A673 (cell line): ENCODE measurements around the gene TMOD1. TPM values are rescaled to one million over a fixed set of nuclear protein-coding genes. Genes with fewer than 3 reads are reported as not detected.
A peak's percentile ranks its signal among the peaks of the same experiment; 100 is the strongest.

Source experiments
- BruUV-seq: library from RNA; stranded (reverse); fragments of 400-500 nt; replicated peaks from 2 replicates; lab custom pipeline; 2021; lab: Mats Ljungman, UMichigan
- CTCF ChIA-PET: fragments of 300-600 bp; sonication (Branson Sonifier 250); formaldehyde crosslinking; loops from one replicate; lab custom pipeline; 2022; ENCODE audit warnings: antibody characterized with exemption; lab: Charles Lee
- POLR2A ChIA-PET: fragments of 300-600 bp; sonication (Branson Sonifier 250); formaldehyde crosslinking; loops from one replicate; lab custom pipeline; 2022; ENCODE audit warnings: antibody characterized with exemption; ENCODE audit not compliant: low non-redundant PET; lab: Charles Lee
- DNase-seq: peaks from one replicate; pipeline ENCODE4 v3.0.0-alpha.2; 2015; ENCODE audit warnings: low spot score
- H3K27ac ChIP-seq: fragments of 200-600 bp; sonication (generic); 2 replicates; pipeline ENCODE4 v1.5.1; 2016; ENCODE audit warnings: mixed run types, low read depth, mild to moderate bottlenecking, mixed read lengths, antibody characterized with exemption, low read length; ENCODE audit not compliant: poor library complexity, severe bottlenecking
- H3K27me3 ChIP-seq: fragments of 200-600 bp; sonication (generic); replicated peaks from 2 replicates; pipeline ENCODE4 v1.6.1; 2017; ENCODE audit warnings: mixed run types, low read depth, mild to moderate bottlenecking, mixed read lengths, antibody characterized with exemption, low read length; ENCODE audit not compliant: insufficient read depth, poor library complexity
- H3K36me3 ChIP-seq: fragments of 200-600 bp; sonication (generic); 2 replicates; pipeline ENCODE4 v1.6.1; 2016; ENCODE audit warnings: mixed run types, mild to moderate bottlenecking, mixed read lengths, antibody characterized with exemption, low read length; ENCODE audit not compliant: insufficient read depth, poor library complexity, severe bottlenecking
- H3K4me1 ChIP-seq: fragments of 200-600 bp; sonication (generic); 2 replicates; pipeline ENCODE4 v1.6.1; 2017; ENCODE audit warnings: mixed run types, mild to moderate bottlenecking, mixed read lengths, antibody characterized with exemption, low read length; ENCODE audit not compliant: insufficient read depth, poor library complexity, severe bottlenecking
- H3K4me3 ChIP-seq: fragments of 200-600 bp; sonication (generic); 2 replicates; pipeline ENCODE4 v1.5.1; 2016; ENCODE audit warnings: low read depth, mixed run types, mild to moderate bottlenecking, mixed read lengths, low read length; ENCODE audit not compliant: poor library complexity, severe bottlenecking
- H3K9me3 ChIP-seq: fragments of 200-600 bp; sonication (generic); 2 replicates; pipeline ENCODE4 v1.6.1; 2016; ENCODE audit warnings: mixed run types, low read depth, mild to moderate bottlenecking, mixed read lengths, antibody characterized with exemption, low read length; ENCODE audit not compliant: poor library complexity, severe bottlenecking
- CTCF ChIP-seq: fragments of 300-800, 200-600 bp; sonication (generic); conservative IDR thresholded peaks from 2 replicates; pipeline ENCODE4 v1.5.1; 2017; ENCODE audit warnings: low read depth, mild to moderate bottlenecking, antibody characterized with exemption, low read length, moderate library complexity, mixed read lengths
- EZH2 ChIP-seq: fragments of 200-600 bp; sonication (generic); IDR thresholded peaks from 2 replicates; pipeline ENCODE4 v1.6.1; 2017; ENCODE audit warnings: borderline replicate concordance, low read depth, mild to moderate bottlenecking, mixed read lengths, antibody characterized with exemption, low read length; ENCODE audit not compliant: poor library complexity, severe bottlenecking
- intact Hi-C: fragments of 100-400 bp; cut with micrococcal nuclease; formaldehyde crosslinking; loops from one replicate; pipeline ENCODE4 v1.10.0; 2022; ENCODE audit not compliant: unreplicated experiment
- total RNA-seq: library from RNA; stranded (reverse); gene quantifications from 2 replicates; pipeline ENCODE4 v1.2.3, GENCODE V29; 2021

TMOD1 gene
- total RNA-seq, 1 experiment from 2014 or later, result 0.09 TPM

GRCh38 chr9:97636903-97637302 lies 135.4 kb downstream of the TMOD1 start:
- Histone ChIP-seq H3K27ac (no peak overlapping the region), H3K36me3 (peaks cover 10% of the 10 kb centered on the region), H3K9me3 (no peaks in the 10 kb centered on the region), H3K27me3 (no peaks in the 10 kb centered on the region), H3K4me1 (peaks cover 16% of the 10 kb centered on the region), H3K4me3 (no peak overlapping the region)
- TF ChIP-seq EZH2 (no peak), CTCF (no peak)
- CTCF ChIA-PET, result no interaction called here
- POLR2A ChIA-PET, result no interaction called here
- DNase-seq, result no peak
- intact Hi-C loops, result no loop called here
- no TSS peak for BruUV-seq

- H3K9me3 ChIP-seq, result no peaks in the 10 kb centered on the region
- H3K27ac ChIP-seq, result no peak overlapping the region
- intact Hi-C loops, result no loop called here
- peaks cover 27% of the 10 kb centered on the region for H3K36me3 ChIP-seq
- H3K4me1 ChIP-seq, result peaks cover 16% of the 10 kb centered on the region
- H3K27me3 ChIP-seq, result no peaks in the 10 kb centered on the region
- DNase-seq, result peak; percentile 12
- ChIA-PET CTCF (interaction anchor here (0.6 kb wide), 1 partner anchor 225 kb away, joined by 4 read pairs; no protein-coding TSS in a partner anchor), POLR2A (no interaction called here)
- no TSS peak for BruUV-seq
- no peak overlapping the region for H3K4me3 ChIP-seq
- TF ChIP-seq EZH2, result no peak
- peak; percentile 27; the same call in 1 of the 2 replicates for TF ChIP-seq CTCF
Measured at GRCh38 chr9:97638666-97639065, 137.2 kb downstream of the TMOD1 start.

GRCh38 chr9:97640325-97640724 lies 138.9 kb downstream of the TMOD1 start:
- intact Hi-C loops, result no loop called here
- H3K36me3 ChIP-seq, result peaks cover 42% of the 10 kb centered on the region
- no peak overlapping the region for H3K4me3 ChIP-seq
- no TSS peak for BruUV-seq
- H3K4me1 ChIP-seq, result peaks cover 12% of the 10 kb centered on the region
- CTCF ChIA-PET, result interaction anchor here (0.6 kb wide), 1 partner anchor 24 kb away, joined by 5 read pairs; no protein-coding TSS in a partner anchor
- H3K27ac ChIP-seq, result no peak overlapping the region
- POLR2A ChIA-PET, result no interaction called here
- H3K27me3 ChIP-seq, result no peaks in the 10 kb centered on the region
- H3K9me3 ChIP-seq, result no peaks in the 10 kb centered on the region
- no peak for DNase-seq
- TF ChIP-seq CTCF (no peak), EZH2 (no peak)
